Suprapubic skin (tissue), 4 donors: ENCODE data around the gene GPX2.

Experiments used
- CTCF ChIP-seq, 2 donors: fragments of 200-600 bp in 1 of 2; fragments of 450-650 bp in 1 of 2; sonication (generic) in 1 of 2; IDR thresholded peaks; one replicate each; pipeline ENCODE4 v1.5.1; 2016 to 2019; ENCODE audit warnings: antibody characterized with exemption in 2 of 2, mild to moderate bottlenecking in 1 of 2, moderate library complexity in 1 of 2
- EP300 ChIP-seq: sonication (generic); formaldehyde crosslinking; IDR thresholded peaks from one replicate; pipeline ENCODE4 v1.6.1; 2017; ENCODE audit warnings: antibody characterized with exemption
- POLR2A ChIP-seq, 2 donors: fragments of 450-650 bp; IDR thresholded peaks; one replicate each; pipeline ENCODE4 v1.6.1; 2017; ENCODE audit warnings: antibody characterized with exemption in 2 of 2, mild to moderate bottlenecking in 2 of 2, moderate library complexity in 2 of 2
- POLR2AphosphoS5 ChIP-seq, 3 donors: sonication (generic); formaldehyde crosslinking; IDR thresholded peaks; one replicate each; pipeline ENCODE4 v1.6.1; 2017; ENCODE audit warnings: antibody characterized with exemption in 3 of 3

- TF ChIP-seq CTCF (IDR thresholded peaks at IDR 0.05): no peak
- TF ChIP-seq POLR2A (IDR thresholded peaks at IDR 0.05): no peak
- TF ChIP-seq POLR2AphosphoS5 (IDR thresholded peaks at IDR 0.05): no peak
- no peak for TF ChIP-seq EP300
Measured at GRCh38 chr14:64965356-64966000, 22.9 kb upstream of the GPX2 start.
